GM12892 (cell line): ENCODE measurements around the gene CSF1.
"Not testable (repeated sequence)": the region's sequence is repeated elsewhere in the genome, so short reads cannot be mapped to it uniquely, and the experiment has no call there.

Experiments
- DNase-seq: peaks from one replicate; pipeline ENCODE4 v3.0.0; 2011; ENCODE audit not compliant: insufficient read length
- FAIRE-seq: peaks from 2 replicates; lab custom pipeline; 2011; peaks lifted over from hg19 to GRCh38; lab: Jason Lieb, UNC
- POLR2A ChIP-seq: IDR thresholded peaks from 2 replicates; pipeline ENCODE4 v1.6.1; 2011; ENCODE audit warnings: low read depth, low read length, control low read depth
- POLR2AphosphoS5 ChIP-seq: IDR thresholded peaks from 2 replicates; pipeline ENCODE4 v1.6.1; 2011; ENCODE audit warnings: low read depth, low read length, control low read depth
- TAF1 ChIP-seq: IDR thresholded peaks from 2 replicates; pipeline ENCODE4 v1.6.1; 2011; ENCODE audit warnings: low read depth, mild to moderate bottlenecking, control low read depth, low read length, borderline replicate concordance

CSF1 gene

GRCh38 chr1:109917051-109917767 is 6.6 kb downstream of the CSF1 start:
- TF ChIP-seq TAF1 = no peak
- DNase-seq = no peak
- no peak for FAIRE-seq

- no peak for TF ChIP-seq POLR2AphosphoS5
- TF ChIP-seq POLR2A = no peak
- TF ChIP-seq TAF1 = no peak
- no peak for DNase-seq
- FAIRE-seq = no peak
These were observed 7.3 kb downstream of the CSF1 start for GRCh38 chr1:109917768-109918606.

GRCh38 chr1:109918671-109919070 is 8.0 kb downstream of the CSF1 start:
- no peak for TF ChIP-seq POLR2A
- no peak for TF ChIP-seq TAF1
- TF ChIP-seq POLR2AphosphoS5 = no peak
- no peak for FAIRE-seq
- DNase-seq = no peak

GRCh38 chr1:109919303-109919702 is 8.7 kb downstream of the CSF1 start:
- DNase-seq = no peak
- TF ChIP-seq TAF1 = no peak
- no peak for TF ChIP-seq POLR2AphosphoS5
- no peak for TF ChIP-seq POLR2A
- FAIRE-seq = no peak

- not testable (repeated sequence) for FAIRE-seq, DNase-seq
These were observed 9.7 kb downstream of the CSF1 start for GRCh38 chr1:109920391-109920790.

GRCh38 chr1:109922326-109922725 is 11.7 kb downstream of the CSF1 start:
- FAIRE-seq (no peak), DNase-seq (no peak)
- no peak for TF ChIP-seq POLR2A

- TF ChIP-seq POLR2A = no peak
- no peak for TF ChIP-seq POLR2AphosphoS5
- no peak for TF ChIP-seq TAF1
- FAIRE-seq (no peak), DNase-seq (no peak)
These were observed 12.7 kb downstream of the CSF1 start for GRCh38 chr1:109923131-109923945.

DNA sequence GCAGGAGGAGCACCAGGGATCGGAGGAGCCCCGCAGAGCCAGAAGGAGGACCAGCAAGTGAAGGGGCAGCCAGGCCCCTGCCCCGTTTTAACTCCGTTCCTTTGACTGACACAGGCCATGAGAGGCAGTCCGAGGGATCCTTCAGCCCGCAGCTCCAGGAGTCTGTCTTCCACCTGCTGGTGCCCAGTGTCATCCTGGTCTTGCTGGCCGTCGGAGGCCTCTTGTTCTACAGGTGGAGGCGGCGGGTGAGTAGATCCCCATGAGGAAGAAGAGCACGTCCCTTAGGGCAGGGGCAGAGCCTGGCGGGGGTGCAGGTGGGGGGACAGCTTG is 13.3 kb downstream of the CSF1 start:
- TF ChIP-seq TAF1 (no peak), POLR2A (no peak), POLR2AphosphoS5 (no peak)
- no peak for FAIRE-seq
- DNase-seq = no peak

GRCh38 chr1:109924316-109924715 is 13.7 kb downstream of the CSF1 start:
- no peak for DNase-seq
- FAIRE-seq = no peak
- no peak for TF ChIP-seq TAF1
- no peak for TF ChIP-seq POLR2A
- no peak for TF ChIP-seq POLR2AphosphoS5

DNA sequence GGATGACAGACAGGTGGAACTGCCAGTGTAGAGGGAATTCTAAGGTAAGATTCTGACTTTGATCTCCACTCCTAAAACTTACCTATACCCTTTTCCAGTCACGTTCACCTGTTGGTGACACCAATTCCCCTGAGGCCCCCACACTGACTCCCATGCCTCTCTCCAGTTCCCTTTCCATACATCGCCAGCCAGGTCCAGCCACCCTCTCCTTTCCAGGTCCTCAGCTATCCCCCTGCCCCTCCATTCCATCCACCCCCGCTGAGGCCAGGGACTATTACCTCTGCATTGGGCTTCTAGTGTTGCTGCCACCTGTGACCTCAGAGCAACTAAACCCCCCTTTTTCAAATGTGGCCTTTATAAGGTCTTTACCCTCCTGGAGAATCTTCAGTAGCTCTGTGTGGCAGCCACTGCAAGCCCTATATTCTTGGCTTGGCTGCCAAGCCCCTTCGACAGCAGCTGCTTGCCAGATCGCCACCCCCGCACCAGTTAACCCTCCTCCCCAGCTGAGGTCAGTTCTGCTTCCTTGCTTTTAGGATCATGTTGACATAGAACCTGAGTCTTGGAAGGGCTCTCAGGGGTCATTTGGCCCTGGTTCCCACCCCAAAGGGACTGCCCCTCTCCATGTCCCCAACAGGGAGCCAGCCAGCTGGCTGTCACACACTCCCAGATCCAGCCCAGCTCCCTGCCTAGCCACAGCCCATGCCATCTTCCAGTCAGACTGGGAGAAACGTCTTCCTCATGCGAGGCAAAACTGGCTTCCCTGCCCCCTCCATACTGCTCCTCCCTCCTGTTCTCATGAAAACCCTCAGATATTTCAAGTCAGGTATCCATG is 14.7 kb downstream of the CSF1 start:
- TF ChIP-seq TAF1 = no peak
- TF ChIP-seq POLR2AphosphoS5 = no peak
- TF ChIP-seq POLR2A = no peak
- DNase-seq (no peak), FAIRE-seq (no peak)

DNA sequence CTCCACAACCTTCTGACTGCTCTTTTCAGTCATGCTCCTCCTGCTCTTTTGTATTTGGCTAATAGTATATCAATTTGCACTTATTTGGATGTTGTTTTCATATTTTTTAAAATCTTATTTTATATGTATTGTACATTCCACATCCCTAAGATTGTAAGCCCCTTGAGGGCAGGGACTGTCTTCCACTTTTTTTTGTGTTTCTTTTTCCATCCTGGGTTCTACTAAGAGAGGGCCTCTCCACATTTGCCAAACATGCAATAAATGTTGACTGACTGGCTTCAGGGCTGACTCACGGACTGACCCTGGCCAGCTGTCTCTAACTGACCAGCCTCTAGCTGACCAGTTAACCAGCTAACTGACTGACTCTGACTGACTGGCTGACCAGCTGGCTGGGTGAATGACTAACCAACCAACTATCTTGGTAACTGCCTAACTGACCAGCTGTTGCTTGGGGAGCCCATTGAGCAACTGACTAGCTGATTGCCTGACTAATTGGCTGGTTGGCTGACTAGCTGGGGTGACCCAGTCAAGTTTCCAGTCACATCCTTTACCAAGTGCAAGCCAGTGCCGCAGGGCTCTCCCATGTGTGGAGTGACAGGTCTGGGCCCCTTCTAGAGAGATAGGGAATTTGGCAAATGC is 16.1 kb downstream of the CSF1 start:
- no peak for DNase-seq
- TF ChIP-seq POLR2AphosphoS5 = no peak
- TF ChIP-seq POLR2A = no peak
- no peak for TF ChIP-seq TAF1

DNA sequence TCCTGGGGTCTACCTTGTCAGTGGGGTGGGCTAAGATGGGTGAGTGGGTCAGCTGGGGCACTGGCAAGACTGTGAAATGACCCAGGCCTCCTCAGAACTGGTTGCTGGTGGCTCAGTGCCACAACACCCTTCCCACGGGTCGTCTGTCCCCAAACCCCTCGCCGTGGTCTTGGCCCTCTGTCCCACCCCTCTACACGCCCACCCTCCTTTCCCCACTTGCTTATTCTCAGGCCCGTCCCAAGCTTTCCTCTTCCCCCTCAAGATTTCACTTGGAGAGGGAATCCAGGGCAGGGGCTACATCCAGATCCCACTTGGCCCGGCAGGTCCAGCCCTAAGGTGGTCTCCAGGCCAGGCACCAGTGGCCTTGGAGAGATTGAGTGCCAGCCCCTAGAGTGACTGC is 16.7 kb downstream of the CSF1 start:
- DNase-seq = no peak
- no peak for FAIRE-seq
- TF ChIP-seq POLR2AphosphoS5 (no peak), POLR2A (no peak), TAF1 (no peak)

More for the DNA sequence above, 16.1 kb downstream of the CSF1 start:
- no peak for FAIRE-seq
